HG03571 (cell line): ENCODE measurements around the gene TMEM18.

ENCODE experiments used
- ATAC-seq: cut with Tn5 transposase; IDR thresholded peaks from one replicate; pipeline ENCODE4 v1.9.1; 2021; ENCODE audit not compliant: unreplicated experiment

Gene TMEM18

DNA sequence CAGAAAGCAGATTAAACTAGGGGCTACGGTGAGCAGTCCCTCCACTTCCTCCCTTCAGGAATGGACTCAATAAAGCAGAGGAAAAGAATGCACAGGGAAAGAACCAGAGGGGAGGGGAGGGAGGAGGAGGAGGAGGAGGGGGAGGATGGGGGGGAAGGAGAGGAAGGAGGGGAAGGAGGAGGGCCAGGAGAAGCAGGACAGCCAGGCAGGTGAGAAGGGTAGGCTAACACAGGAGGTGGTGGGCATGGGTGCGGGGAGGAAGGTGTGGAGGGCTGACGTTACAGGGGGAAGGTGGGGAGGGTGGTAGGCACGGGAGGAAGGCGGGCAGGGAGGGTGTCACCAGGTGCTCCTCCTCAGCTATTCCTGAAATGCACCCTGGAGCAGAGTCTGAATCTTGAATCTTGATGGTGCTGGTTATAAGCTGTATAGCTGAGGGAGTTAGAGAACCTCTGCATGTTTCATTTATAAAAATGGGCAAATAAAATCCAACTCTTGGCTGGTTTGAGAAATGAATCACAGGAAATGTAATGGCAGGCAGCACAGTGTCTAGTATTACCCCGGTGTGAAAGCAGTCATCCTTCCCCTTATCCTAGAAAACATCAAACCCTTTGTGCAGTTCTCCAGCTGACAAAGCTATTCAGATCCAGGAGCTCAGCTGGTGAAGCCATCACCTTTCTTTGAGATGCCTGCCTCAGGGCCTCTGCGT, 3.4 kb downstream of the TMEM18 start:
- no peak for ATAC-seq

DNA sequence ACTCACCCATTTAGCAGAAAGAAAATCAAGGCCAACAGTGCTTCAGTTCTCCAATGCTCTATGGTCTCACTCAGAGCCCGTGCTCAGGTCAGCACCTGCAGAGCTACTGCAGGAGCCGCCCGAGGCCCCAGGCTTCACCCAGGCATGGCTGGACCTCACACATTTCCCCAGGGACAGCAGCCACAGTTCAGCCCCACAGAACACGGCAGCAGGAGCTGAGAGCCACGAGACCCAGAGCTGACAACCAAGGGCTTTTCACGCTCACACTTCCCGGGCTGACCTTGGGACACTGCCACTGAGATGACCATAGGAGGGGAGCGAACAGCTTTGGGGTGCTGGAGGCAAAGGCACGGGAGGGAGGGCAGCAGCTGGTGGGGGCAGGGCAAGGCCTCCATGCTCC, 4.2 kb downstream of the TMEM18 start:
- ATAC-seq = no peak

DNA sequence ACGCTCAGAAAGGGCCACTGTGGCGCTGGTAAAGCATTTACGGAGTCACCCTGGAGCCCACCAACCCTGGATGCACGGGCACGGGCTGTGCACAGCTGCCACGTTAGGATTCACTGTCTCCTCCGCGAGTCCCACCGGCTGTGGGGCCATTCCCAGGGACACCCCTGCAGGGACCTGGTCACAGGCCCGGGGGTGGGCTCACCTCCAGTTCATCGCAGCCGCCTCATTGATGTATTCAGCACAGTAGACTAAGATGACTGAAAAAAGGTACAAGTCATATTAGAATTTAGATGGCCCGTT, 4.7 kb downstream of the TMEM18 start:
- ATAC-seq = no peak

DNA sequence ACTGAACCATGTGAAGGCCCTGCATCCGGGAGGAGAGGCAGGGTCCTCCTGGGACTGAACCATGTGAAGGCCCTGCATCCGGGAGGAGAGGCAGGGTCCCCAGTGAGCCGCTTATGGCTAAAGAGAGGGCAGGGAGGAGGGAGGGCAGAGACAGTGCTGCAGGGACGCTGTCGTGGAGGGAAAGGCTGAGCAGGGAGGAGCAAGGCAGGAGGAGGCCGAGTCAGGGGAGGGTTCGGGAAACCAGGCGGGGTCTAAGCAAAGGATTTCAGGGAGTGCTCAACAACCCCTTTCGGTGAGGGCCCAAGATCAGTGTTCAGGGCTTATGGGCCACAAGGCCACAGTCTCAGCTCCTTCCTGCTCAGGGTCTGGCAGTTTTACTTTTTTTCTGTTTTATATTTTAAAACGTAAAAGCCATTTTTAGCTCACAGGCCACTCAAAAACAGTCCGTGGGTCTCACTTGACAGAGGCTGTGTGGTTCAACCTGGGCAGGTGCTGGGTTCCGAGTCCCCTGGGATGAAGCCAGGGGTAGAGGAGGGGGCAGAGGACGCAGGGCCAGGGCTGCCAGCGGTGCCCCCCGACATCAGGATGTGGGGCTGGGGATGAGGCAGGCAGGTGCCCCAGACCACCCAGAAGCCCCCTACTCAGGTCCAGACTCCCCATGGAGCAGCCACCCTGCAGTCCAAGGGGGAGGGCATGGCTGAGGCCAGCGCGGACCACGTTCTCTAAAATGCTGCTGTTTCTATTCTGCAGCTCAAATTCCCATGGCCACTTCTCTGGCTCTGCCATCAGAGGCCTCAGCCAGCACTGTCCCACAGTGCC, 5.2 kb downstream of the TMEM18 start:
- ATAC-seq = no peak

DNA sequence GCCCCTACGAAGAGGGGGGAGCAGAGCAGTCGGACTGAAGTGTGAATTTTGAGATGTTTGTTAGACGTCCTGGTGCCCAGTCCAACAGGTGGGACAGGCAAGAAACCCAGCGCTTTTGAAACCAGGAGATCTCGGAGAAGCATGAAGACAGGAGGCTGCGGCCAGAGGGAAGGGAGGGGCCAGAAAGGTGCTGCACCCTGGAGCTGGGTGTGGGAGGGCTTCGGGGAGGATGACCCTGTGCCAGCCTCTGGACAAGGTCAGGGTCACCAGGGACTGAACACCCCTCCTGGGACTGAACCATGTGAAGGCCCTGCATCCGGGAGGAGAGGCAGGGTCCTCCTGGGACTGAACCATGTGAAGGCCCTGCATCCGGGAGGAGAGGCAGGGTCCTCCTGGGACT, 6.1 kb downstream of the TMEM18 start:
- no peak for ATAC-seq

DNA sequence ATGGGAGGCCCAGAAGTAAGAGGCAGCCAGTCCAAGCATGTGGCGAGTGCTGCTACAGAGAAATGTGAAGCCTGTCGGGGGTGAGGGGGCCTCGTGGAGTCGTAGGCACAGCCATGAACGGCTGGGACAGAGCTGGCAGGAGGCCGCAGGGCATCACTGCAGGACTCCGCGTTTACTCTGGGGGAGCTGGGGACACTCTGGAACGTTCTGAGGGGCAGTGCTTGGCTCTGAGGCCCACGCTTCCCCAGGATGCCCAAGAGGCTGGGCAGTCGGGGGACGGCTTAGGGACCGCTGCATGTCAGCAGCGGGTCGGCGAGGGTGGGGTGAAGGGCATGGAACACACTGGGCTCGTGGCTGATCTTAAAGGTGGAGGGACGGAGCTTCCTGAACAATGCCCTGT, 6.6 kb downstream of the TMEM18 start:
- no peak for ATAC-seq

DNA sequence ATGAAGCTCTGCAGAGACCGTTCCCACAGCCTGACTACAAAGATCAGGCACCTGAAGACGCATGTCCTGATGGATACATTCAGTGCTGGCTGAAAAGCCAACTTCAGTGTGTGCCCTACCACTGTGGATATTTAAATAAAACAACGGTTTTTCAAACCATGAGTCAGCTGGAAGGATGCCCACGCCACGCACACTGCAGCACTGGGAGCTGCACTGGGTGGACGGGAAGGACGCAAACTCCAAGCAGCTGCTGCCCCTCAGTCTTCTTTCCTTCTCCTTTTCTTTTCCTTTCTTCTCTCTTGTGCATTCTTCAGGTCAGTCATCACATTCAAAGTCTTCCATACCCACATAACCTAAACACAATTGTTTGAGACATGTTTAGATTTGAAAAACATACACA, 7.9 kb downstream of the TMEM18 start:
- no peak for ATAC-seq

DNA sequence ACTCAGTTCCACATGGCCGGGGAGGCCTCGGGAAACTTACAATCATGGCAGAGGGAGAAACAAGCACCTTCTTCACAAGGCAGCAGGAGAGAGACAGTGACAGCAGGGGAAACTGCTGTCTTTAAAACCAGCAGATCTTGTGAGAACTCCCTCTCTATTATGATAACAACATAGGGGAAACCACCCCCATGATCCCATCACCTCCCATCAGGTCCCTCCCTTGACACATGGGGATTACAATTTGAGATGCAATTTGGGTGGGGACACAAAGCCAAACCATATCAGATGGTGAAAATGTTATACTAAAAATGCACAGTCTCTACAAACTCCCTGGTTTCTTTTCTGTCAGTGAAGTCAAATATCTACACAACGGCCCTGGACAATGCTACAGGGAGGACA, 9.2 kb downstream of the TMEM18 start:
- no peak for ATAC-seq

DNA sequence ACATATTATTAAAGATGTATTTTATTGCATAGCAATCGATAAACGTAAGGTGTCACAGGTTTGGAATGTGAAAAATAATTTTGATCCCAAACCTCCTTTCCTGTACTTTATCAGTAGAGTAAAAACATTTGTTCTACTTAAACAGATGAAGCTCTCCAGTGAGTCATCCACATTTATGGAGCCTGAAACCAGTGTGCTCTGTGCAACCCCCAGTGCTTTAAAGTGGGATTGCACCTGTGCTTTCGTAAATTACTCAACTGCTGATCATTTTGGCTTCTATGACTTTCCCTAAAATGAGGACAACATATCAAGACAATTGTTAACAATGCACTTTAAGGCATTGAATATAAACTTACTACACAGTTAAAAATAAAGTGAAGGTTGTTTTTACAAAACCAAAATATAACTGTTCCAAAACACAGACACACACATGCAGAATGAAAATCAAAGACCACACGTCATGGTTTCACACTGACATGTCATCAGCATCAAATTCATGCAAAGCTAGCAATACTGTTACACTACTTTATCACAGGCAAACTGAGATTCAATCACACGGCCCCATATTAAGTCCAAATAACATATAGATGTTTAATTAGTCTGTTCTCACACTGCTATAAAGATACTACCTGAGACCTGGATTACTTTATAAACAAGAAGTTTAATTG, 9.7 kb downstream of the TMEM18 start:
- ATAC-seq = no peak

DNA sequence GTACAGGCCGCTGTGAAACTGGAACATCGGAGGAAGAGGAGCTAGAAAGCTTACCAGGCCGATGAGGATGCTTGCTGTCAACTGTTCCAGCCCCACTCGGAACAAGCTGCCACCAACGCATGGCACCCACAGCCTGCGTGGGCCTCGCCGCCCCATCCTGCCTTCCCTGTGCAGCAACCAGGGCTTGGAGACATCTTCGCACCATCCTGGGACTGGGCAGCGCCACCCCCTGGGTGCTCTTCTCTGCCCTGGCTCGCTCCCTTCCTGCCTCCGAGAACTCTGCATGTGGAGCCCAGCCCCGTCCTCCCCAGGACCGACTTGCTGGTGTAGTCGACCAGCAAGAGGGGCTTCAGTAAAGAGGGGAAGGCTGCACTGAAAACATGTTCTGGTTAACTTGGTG, 10.8 kb downstream of the TMEM18 start:
- no peak for ATAC-seq

DNA sequence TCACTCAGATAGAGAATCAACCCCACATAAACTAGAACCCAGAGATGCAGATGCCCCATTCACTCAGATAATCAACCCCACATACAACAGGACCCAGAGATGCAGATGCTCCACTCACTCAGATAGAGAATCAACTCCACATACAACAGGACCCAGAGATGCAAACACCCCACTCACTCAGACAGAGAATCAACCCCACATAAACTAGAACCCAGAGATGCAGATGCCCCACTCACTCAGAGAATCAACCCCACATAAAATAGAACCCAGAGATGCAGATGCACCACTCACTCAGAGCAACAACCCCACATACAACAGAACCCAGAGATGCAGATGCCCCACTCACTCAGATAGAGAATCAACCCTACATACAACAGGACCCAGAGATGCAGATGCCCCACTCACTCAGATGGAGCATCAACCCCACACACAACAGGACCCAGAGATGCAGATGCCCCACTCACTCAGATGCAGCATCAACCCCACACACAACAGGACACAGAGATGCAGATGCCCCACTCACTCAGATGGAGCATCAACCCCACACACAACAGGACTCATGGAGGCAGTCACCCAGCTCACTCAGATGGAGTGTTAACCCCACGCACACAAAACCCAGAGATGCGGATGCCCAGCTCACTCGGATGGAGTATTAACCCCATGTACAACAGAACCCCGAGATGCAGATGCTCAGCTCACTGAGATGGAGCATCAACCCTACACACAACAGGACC, 11.7 kb downstream of the TMEM18 start:
- ATAC-seq = no peak

DNA sequence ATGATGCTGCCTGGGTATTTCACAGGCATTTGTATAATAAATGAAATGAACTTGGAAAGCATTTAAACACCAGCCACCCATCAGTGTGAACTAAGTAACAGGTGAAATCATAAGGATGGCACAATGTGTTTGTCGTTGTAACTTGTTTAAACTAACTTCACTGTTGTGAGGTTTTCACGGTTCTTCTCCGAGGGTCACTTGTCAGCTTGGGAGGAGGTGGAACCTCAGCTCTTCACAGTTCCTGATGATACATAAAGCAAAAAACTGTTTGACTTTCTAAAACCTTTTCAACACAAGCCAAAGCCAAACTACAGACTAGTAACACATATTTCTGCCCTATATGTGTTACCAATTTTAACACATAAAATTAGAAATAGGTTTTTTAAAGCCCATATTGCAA, 13.1 kb downstream of the TMEM18 start:
- ATAC-seq = no peak

DNA sequence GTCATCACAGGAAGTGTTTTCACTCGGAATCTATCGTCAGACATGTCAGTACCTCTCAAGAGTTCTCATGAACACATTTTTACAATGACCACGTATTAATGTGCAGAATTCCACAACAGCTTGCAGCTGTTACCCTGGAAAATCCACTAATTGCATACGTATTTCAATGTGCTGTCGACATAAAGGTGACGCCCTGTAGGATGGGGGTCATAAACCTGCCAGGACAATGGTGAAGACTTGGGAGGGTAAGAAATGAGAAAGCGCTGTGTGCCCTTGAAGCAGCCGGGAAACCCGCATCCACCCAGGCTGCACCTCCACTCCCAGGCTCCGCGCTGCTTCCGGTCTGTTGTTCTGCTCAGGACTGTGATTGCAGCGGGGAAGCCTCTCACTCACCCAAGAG, 14.0 kb downstream of the TMEM18 start:
- ATAC-seq = no peak

DNA sequence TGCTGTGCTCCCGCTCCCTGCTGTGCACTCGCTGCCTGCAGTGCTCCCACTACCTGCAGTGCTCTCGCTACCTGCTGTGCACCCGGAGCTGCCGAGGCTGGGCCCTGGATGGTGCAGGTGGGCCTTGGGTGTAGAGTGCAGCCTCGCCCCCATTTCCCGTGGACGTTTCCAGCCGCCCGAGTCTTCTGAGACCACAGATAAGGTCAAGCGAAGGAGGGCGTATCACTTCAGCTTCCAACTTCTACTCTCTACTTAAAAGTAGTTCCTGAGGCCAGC, 15.9 kb downstream of the TMEM18 start:
- ATAC-seq = no peak

DNA sequence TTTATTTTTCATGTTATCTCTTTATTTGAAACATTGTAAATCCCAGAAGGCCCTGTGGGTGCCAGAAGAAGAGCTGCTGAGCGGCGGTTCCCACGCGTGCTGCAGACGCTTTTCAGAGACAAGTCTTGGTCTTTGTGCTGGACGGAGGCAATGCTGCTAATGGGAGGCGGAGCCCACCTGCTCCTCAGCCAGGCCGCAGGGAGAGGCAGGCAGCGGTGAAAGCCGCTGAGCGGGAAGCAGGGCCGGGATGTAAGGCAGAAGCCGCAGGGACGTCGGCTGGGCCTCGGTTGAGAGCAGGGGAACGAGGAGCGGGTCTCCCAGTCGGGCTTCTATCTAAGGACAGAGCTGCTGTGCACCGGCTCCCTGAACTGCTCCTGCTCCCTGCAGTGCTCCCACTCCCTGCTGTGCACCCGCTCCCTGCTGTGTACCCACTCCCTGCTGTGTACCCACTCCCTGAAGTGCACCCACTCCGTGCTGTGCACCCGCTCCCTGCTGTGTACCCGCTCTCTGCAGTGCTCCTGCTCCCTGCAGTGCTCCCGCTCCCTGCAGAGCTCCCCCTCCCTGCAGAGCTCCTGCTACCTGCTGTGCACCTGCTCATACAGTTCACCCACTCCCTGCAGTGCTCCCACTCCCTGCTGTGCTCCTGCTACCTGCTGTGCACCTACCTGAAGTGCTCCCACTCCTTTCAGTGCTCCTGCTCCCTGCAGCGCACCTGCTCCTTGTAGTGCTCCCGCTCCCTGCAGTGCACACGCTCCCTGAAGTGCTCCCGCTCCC, 16.4 kb downstream of the TMEM18 start:
- no peak for ATAC-seq

DNA sequence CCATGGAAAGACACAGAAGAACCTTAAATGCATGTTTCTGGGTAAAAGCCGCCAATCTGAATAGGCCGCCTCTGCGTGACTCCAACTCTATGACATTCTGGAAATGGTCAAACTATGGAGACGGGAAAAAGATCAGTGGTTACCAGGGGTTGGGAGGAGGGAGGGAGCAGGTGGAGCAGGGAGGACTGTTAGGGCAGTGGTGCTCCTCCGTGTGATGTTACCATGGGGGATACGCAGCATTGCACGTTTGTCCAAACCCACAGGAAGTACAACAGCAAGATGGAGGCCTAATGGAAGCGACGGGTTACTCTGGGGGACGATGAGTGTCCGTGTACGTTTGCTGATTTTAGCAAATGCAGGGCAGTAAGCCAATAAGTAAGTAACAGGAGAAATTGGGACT, 17.2 kb downstream of the TMEM18 start:
- no peak for ATAC-seq

DNA sequence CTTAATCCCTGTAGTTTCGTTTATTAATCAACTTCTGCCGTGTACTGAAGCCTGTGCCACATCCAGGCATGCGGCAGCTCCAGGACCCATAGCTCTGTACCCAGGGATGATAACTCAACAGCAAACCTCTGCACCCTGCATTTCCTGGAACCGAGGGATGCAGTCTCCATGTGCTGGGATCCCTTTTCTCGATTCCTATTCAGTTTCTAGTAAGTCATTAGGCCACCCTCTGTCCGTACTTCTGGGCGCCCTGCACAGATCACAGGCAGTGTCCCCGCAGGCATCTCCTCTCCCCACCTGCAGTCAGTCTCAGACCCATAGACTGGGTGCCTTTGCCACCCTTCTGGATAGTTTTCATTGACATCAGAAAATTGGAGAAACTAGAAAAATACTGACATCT, 18.8 kb downstream of the TMEM18 start:
- no peak for ATAC-seq

DNA sequence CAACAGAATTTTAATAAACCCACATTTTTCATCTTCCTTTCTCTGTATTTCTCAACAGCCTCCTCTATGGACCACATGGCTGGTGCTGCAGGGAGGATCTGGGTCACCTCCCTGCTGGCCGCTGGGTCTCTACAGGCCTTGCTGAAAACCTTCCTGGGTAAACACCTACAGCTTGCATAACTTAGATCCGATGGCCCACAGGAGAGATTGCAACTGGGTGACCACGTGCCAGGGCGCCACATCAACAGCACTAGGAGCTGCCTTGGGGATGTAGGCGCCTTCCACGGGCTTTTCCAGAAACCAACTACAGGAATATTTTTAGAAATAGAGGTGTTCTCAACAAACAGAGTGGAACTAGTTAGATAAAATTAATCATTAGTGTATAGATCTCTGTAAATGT, 19.4 kb downstream of the TMEM18 start:
- ATAC-seq = no peak

DNA sequence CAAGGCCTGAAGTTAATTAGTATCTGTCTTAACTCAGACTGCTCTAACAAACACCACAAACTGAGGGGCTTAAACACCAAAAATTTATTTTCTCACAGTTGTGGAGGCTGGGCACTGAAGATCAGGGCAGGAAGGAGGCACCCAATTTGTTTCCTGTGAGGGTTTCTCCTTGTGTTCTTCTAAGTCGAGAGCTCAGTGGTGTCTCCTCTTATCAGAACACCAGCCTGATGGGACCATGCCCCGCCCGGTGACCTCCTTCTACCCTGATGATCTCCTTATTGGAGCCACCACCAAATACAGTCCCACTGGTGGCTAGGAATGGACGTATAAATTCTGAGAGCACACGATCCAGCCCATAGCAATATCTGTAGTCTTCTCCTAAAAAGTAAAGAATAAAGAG, 20.5 kb downstream of the TMEM18 start:
- no peak for ATAC-seq

DNA sequence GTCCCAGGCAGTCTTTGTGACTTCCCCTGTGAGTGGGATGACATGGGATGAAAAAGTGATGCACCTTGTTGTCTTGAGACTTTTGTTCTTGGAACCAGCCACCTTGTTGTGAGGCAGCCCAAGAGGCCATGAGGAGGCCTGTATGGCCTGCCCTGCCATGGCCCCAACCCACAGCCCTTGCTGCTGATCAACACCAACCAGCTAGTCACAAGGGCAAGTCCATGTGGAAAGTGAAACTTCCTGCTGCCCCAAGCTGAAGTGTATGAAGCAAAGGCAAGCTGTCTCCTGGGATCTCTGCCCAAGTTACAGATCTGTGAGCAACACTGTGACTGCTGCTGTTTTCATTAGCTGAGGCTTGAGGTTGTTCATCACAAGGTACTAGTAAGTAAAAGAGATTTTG, 21.6 kb downstream of the TMEM18 start:
- no peak for ATAC-seq

DNA sequence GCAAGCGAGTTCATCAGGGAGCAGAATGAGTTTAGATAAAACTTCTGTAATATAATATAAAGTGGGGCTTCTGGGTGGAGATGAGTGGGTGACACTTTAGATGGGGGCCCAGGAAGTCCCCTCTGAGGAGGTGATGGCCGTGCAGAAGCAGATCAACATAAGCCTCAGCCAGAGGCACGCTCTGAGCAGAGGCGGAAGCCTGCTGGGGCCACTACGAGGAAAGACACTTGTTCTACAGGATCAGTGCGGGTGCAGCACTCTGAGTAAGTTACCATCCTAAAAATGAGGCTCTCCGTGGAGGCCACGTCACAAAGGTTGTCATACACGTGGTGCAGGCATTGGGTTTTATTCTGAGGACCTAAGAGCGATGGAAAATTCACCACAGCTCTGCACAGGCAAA, 22.3 kb downstream of the TMEM18 start:
- no peak for ATAC-seq
